ENCODE data around the gene COQ7.

GRCh38 chr16:19020689-19021088 is 46.7 kb upstream of the COQ7 start:
- no peak for TF ChIP-seq CTCF (conservative IDR thresholded peaks at IDR 0.05)
- TF ChIP-seq EZH2 (IDR thresholded peaks at IDR 0.05; ENCODE audit: low read depth): no peak
